Stimulated activated CD4-positive, alpha-beta T cell treated with anti-CD3 and anti-CD28 coated beads, Interleukin-12 subunit alpha, Interleukin-12 subunit beta, amount 100 ng/mL, for 4 hours (primary cell): ENCODE data around the gene ZNF474.

Source experiments
- DNase-seq: peaks from one replicate; pipeline ENCODE4 v3.0.0-alpha.2; 2020

ZNF474 gene

GRCh38 chr5:122119205-122119604 lies 10.1 kb upstream of the ZNF474 start:
- no peak for DNase-seq

GRCh38 chr5:122120493-122120892 lies 8.9 kb upstream of the ZNF474 start:
- DNase-seq = no peak

- DNase-seq = no peak
These were observed 8.4 kb upstream of the ZNF474 start for GRCh38 chr5:122120957-122121356.

GRCh38 chr5:122121479-122122465 lies 7.6 kb upstream of the ZNF474 start:
- no peak for DNase-seq

GRCh38 chr5:122124766-122125165 lies 4.6 kb upstream of the ZNF474 start:
- DNase-seq = no peak

DNA sequence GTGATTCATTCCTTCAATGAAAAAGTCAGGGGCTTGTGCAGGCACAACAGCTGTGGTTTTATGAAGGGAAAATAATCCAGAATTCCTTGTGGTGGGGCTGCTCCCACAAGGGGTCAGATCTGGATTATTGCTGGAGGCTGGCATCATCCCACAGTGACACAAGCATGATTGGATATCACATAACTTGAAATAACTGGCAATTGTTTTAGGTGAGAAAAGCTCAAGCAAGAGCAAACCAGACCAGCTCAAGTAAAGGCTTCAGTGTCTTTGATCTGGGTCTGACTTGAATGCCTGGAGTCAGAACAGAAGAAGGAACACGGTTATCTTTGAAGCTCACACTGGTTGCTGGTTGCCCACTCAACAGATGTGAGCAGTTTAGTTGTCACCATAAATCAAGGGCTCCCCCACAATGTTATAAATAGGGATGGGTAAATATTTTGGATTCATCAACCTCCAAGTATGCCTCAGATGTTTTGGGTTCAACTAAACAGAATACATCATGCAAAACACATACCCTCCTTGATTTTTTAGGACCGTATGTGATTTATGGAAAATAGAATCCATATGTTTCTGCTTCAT lies 3.1 kb upstream of the ZNF474 start:
- DNase-seq = no peak

GRCh38 chr5:122126756-122127321 lies 2.5 kb upstream of the ZNF474 start:
- DNase-seq = no peak

DNA sequence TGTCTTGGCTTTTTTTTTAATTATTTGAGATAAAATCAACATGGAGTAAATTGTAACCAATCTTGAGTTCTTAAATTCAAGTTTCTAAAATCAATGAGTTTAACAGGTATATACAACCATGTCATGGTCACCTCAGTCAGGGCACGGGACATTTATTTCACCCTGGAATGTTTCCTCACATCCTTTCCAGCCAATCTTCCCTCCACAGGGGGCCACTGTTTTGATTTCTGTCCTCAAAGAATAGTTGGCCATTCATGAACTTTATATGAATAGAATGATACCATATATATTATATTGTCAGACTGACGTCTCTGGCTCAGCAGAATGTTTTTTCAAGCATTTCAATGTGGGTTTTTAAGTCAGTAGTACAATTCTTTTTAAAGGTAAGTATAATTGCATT lies 806 bp downstream of the ZNF474 start:
- no peak for DNase-seq

DNA sequence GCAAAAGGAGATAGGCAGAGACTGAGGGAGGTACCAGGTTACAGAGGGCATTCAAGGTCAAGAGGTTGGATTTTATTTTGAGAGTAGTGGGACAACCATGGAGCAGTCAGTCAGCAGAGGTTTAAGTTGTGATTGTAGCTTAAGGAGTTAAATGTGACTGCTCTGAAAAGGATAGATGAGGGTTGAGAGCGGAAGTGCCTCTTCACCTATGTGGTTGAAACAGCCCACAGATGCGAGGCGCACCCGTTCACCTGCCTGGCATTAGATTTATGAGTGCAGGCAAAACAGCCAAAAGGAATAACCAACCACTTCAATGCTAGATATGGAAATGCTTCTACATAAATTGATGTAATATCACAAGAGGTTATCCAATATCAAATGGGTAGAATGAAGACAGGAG lies 8.4 kb downstream of the ZNF474 start:
- peak; percentile 2 for DNase-seq

DNA sequence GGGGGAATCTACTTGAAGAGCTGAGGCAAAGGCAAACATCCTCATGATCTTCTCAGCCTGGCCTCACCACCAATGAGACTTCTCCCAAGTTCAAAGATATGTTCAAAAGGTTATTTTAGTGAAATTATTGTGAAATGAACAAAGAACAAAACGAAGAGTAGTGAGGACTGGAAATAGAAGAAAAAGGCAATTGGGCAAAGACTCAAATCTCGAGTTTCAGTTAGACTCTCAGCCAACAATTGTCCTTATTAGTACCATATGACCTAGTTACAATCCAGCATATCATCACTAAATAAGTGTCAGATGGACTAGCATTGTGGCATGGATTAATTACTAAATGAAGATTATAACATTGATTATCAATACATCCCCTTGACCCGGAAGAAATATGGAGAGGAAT lies 9.0 kb downstream of the ZNF474 start:
- no peak for DNase-seq

DNA sequence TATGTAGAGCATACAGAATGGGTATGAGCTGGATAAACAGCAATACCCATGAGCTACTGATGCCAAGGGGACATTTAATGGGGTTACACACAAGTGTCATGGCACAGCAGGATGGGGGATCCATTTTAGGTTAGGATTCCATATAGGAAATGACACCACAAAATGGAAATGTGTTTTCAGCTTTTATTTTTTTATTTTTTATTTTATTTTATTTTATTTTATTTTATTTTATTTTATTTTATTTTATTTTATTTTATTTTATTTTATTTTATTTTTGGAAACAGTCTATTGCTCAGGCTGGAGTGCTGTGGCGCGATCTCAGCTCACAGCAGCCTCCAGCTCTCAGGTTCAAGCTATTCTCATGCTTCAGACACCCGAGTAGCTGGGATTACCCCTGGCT lies 11.6 kb downstream of the ZNF474 start:
- DNase-seq = no peak

- no peak for DNase-seq
These were observed 12.4 kb downstream of the ZNF474 start for GRCh38 chr5:122141751-122142150.

- no peak for DNase-seq
These were observed 13.3 kb downstream of the ZNF474 start for GRCh38 chr5:122142480-122143164.

- DNase-seq = no peak
These were observed 14.9 kb downstream of the ZNF474 start for GRCh38 chr5:122144236-122144635.

DNA sequence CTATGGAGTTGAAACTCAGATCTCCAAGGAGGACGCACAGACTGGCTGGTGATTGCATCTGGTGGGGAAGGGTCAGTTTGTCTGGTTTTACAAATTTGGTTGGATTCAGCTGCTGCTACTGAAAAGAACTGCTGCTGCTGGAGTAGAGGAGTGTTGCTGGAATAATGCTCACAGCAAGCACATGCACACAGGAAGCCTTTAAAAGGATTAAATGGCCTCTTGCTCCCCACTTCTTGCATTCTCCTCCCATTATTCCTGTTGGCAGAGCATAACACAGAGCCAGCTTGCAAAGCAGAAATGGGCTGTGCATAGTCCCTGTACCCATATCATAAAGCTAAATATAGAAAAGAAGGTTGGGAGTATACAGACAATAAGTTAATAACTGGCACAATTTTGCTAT lies 16.6 kb downstream of the ZNF474 start:
- no peak for DNase-seq

DNA sequence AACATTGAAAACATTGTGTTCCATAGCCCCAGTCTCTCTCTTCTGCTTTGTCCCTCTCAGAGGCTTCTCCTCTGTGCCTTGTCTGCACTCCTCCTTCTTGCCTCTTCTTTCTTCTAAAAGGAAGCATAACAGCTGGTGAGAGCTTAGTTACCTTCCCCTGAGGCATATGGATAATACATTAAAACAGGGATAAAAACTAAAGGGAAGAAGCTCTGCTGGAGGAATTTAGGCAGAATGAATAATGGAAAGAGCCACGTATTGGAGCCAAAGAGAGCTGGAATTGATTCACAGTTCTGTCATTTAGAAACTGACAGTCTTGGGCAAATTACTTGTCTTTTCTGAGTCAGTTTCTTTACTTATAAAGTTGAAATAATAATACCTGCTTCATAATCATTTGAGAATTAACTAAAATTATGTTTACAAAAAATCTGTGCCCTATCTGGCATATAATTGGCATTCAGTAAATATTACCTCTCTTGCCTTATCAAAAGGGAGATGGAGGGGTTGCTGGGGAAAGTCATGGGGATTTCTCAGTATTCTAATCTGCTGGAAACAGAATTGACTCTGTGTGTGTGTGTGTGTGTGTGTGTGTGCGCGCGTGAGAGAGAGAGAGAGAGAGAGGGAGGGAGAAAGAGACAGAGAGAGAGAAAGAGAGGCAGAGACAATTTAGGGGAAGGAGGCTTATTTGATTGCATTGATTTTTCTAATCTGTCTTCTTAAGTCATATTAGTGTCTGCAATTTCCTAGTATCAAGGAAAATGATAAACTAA lies 20.2 kb downstream of the ZNF474 start:
- DNase-seq = no peak

- no peak for DNase-seq
These were observed 20.9 kb downstream of the ZNF474 start for GRCh38 chr5:122150215-122150614.

DNA sequence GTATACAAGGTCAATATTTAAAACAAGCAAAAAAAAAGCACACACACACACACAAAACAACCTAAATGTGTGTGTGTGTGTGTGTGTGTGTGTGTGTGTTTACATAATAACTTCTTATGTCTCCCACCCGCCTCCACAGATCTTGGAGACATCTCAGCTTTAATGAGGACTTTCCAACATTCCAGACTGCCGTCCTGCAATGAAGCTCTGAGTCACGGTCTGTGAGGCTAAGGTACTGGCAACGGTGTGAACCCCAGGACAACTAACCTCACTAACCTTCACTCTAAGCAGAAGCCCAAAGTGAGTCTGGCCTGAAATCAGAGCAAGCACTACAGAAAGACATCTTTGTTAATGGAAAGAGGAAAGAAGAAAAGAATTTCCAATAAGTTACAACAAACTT lies 22.3 kb downstream of the ZNF474 start:
- no peak for DNase-seq

- no peak for DNase-seq
These were observed 23.0 kb downstream of the ZNF474 start for GRCh38 chr5:122152266-122152900.

GRCh38 chr5:122153230-122153629 lies 23.9 kb downstream of the ZNF474 start:
- no peak for DNase-seq

- DNase-seq = no peak
These were observed 24.4 kb downstream of the ZNF474 start for GRCh38 chr5:122153774-122154173.

GRCh38 chr5:122154491-122154890 lies 25.1 kb downstream of the ZNF474 start:
- DNase-seq = no peak
